ENCODE results near the gene PNPLA7. TPM values are rescaled to one million over a fixed set of nuclear protein-coding genes. Genes with fewer than 3 reads are reported as not detected.
"Not testable (repeated sequence)": the region's sequence is repeated elsewhere in the genome, so short reads cannot be mapped to it uniquely, and the experiment has no call there.

The PNPLA7 gene
- total and polyA plus RNA-seq, 7 donors, result 1.8 to 12.2 (median 8.2) TPM

- DNase-seq, result no peak
- no peak overlapping the region for H3K27ac ChIP-seq
- 93 to 95% methylated on average over 16 of the region's 16 CpGs for WGBS, 2 donors
- no peaks in the 10 kb centered on the region for H3K36me3 ChIP-seq
- TF ChIP-seq POLR2AphosphoS5 (IDR thresholded peaks at IDR 0.05) (no peak), CTCF (IDR thresholded peaks at IDR 0.05) (no peak), EP300 (IDR thresholded peaks at IDR 0.05) (no peak), POLR2A (IDR thresholded peaks at IDR 0.05) (no peak)
- H3K9me3 ChIP-seq, result no peaks in the 10 kb centered on the region
- intact Hi-C loops (cut with DNase I), result no loop called here
- H3K4me3 ChIP-seq, result no peak overlapping the region
- H3K27me3 ChIP-seq, result no peaks in the 10 kb centered on the region
- no peaks in the 10 kb centered on the region for H3K4me1 ChIP-seq
Observed at GRCh38 chr9:137467161-137467581, 83.0 kb downstream of the PNPLA7 start.

- H3K27ac ChIP-seq; DNase-seq; H3K4me1 ChIP-seq; H3K9me3 ChIP-seq; H3K4me3 ChIP-seq; H3K36me3 ChIP-seq; H3K27me3 ChIP-seq; intact Hi-C loops (cut with DNase I): not testable (repeated sequence)
- 92 to 94% methylated on average over 35 of the region's 35 CpGs for WGBS, 2 donors
Observed at GRCh38 chr9:137466389-137467085, 83.7 kb downstream of the PNPLA7 start.

- intact Hi-C loops (cut with DNase I), result no loop called here
- 89 to 90% methylated on average over 23 of the region's 23 CpGs for WGBS, 2 donors
- no peak for DNase-seq
- Histone ChIP-seq H3K36me3 (no peaks in the 10 kb centered on the region), H3K27me3 (no peaks in the 10 kb centered on the region), H3K4me3 (no peak overlapping the region), H3K4me1 (no peaks in the 10 kb centered on the region), H3K27ac (no peak overlapping the region), H3K9me3 (no peaks in the 10 kb centered on the region)
- TF ChIP-seq POLR2AphosphoS5 (IDR thresholded peaks at IDR 0.05) (no peak), EP300 (IDR thresholded peaks at IDR 0.05) (no peak), CTCF (IDR thresholded peaks at IDR 0.05) (no peak), POLR2A (IDR thresholded peaks at IDR 0.05) (no peak)
Observed at GRCh38 chr9:137465720-137466388, 84.3 kb downstream of the PNPLA7 start.

GRCh38 chr9:137465000-137465719 is 85.0 kb downstream of the PNPLA7 start:
- no peaks in the 10 kb centered on the region for H3K36me3 ChIP-seq
- no peak for TF ChIP-seq EP300 (IDR thresholded peaks at IDR 0.05)
- TF ChIP-seq POLR2A (IDR thresholded peaks at IDR 0.05), result no peak
- no peak for TF ChIP-seq CTCF (IDR thresholded peaks at IDR 0.05)
- TF ChIP-seq POLR2AphosphoS5 (IDR thresholded peaks at IDR 0.05), result no peak
- H3K4me3 ChIP-seq, result no peak overlapping the region
- DNase-seq, result no peak
- WGBS, 2 donors, result 91 to 92% methylated on average over 23 of the region's 23 CpGs
- H3K27ac ChIP-seq, result no peak overlapping the region
- H3K27me3 ChIP-seq, result no peaks in the 10 kb centered on the region
- intact Hi-C loops (cut with DNase I), result no loop called here
- H3K9me3 ChIP-seq, result no peaks in the 10 kb centered on the region
- peaks cover 0 to 3% (median 0%) of the 10 kb centered on the region in 4 donors for H3K4me1 ChIP-seq
